Ascending aorta (tissue), 2 donors: ENCODE measurements around the gene ZDHHC20. TPM values are rescaled to one million over a fixed set of nuclear protein-coding genes. Genes with fewer than 3 reads are reported as not detected.

ENCODE experiments used
- DNase-seq, 2 donors: peaks; one replicate each; pipeline ENCODE4 v3.0.0-alpha.2; 2019; ENCODE audit warnings: low spot score in 2 of 2
- H3K27ac ChIP-seq, 2 donors: fragments of 200-600 bp; sonication (generic); one replicate each; pipeline ENCODE4 v1.5.1; 2016 to 2017; ENCODE audit warnings: mild to moderate bottlenecking in 1 of 2
- H3K27me3 ChIP-seq: fragments of 200-600 bp; sonication (generic); one replicate; pipeline ENCODE4 v1.5.1; 2017
- H3K36me3 ChIP-seq, 2 donors: fragments of 200-600 bp; sonication (generic); one replicate each; pipeline ENCODE4 v1.5.1; 2016
- H3K4me1 ChIP-seq, 2 donors: fragments of 200-600 bp; sonication (generic); one replicate each; pipeline ENCODE4 v1.5.1; 2016 to 2017; ENCODE audit warnings: mild to moderate bottlenecking in 1 of 2
- H3K4me3 ChIP-seq, 2 donors: fragments of 200-600 bp; sonication (generic); one replicate each; pipeline ENCODE4 v1.5.1; 2016 to 2017; ENCODE audit warnings: mild to moderate bottlenecking in 1 of 2
- H3K9me3 ChIP-seq, 2 donors: fragments of 200-600 bp; sonication (generic); one replicate each; pipeline ENCODE4 v1.5.1; 2016
- CTCF ChIP-seq, 3 experiments: fragments of 200-600 bp in 2 of 3; fragments of 450-650 bp in 1 of 3; sonication (generic) in 2 of 3; IDR thresholded peaks; one replicate each; pipeline ENCODE4 v1.5.1; 2016 to 2019; ENCODE audit warnings: antibody characterized with exemption in 3 of 3, mild to moderate bottlenecking in 1 of 3, moderate library complexity in 1 of 3
- intact Hi-C: fragments of 100-400 bp; cut with DNase I; formaldehyde crosslinking; loops from one replicate; pipeline ENCODE4 v1.15.1; 2023
- total RNA-seq: library from RNA; depleted of rRNA; stranded (reverse); fragments of >200 nt; gene quantifications from one replicate; pipeline ENCODE4 v1.1.0, GENCODE V29; 2016

The ZDHHC20 gene
- total RNA-seq, 1 donor from 2014 or later = 39.8 TPM

GRCh38 chr13:21348488-21349120, 110.5 kb downstream of the ZDHHC20 start:
- H3K36me3 ChIP-seq = no peaks in the 10 kb centered on the region
- H3K4me3 ChIP-seq = no peak overlapping the region
- H3K27me3 ChIP-seq = no peaks in the 10 kb centered on the region
- intact Hi-C loops = no loop called here
- no peak overlapping the region for H3K27ac ChIP-seq
- DNase-seq = no peak
- no peaks in the 10 kb centered on the region for H3K9me3 ChIP-seq
- no peak for TF ChIP-seq CTCF (IDR thresholded peaks at IDR 0.05)
- no peaks in the 10 kb centered on the region for H3K4me1 ChIP-seq

- DNase-seq = no peak
- no peak for TF ChIP-seq CTCF (IDR thresholded peaks at IDR 0.05)
- Histone ChIP-seq H3K27ac (no peak overlapping the region), H3K27me3 (no peaks in the 10 kb centered on the region), H3K9me3 (no peaks in the 10 kb centered on the region), H3K4me1 (no peaks in the 10 kb centered on the region), H3K36me3 (no peaks in the 10 kb centered on the region), H3K4me3 (no peak overlapping the region)
- intact Hi-C loops = no loop called here
These were observed 111.3 kb downstream of the ZDHHC20 start for GRCh38 chr13:21347753-21348318.

GRCh38 chr13:21344662-21345176, 114.4 kb downstream of the ZDHHC20 start:
- no peak for DNase-seq
- Histone ChIP-seq H3K27ac (no peak overlapping the region), H3K4me3 (no peak overlapping the region), H3K36me3 (no peaks in the 10 kb centered on the region), H3K4me1 (no peaks in the 10 kb centered on the region), H3K9me3 (no peaks in the 10 kb centered on the region), H3K27me3 (no peaks in the 10 kb centered on the region)
- TF ChIP-seq CTCF (IDR thresholded peaks at IDR 0.05) = no peak
- intact Hi-C loops = no loop called here

GRCh38 chr13:21343659-21344058, 115.4 kb downstream of the ZDHHC20 start:
- TF ChIP-seq CTCF (IDR thresholded peaks at IDR 0.05) = no peak
- no peaks in the 10 kb centered on the region for H3K4me1 ChIP-seq
- H3K27me3 ChIP-seq = no peaks in the 10 kb centered on the region
- no peak overlapping the region for H3K27ac ChIP-seq
- intact Hi-C loops = no loop called here
- no peaks in the 10 kb centered on the region for H3K9me3 ChIP-seq
- H3K36me3 ChIP-seq = no peaks in the 10 kb centered on the region
- H3K4me3 ChIP-seq = no peak overlapping the region
- no peak for DNase-seq

- Histone ChIP-seq H3K36me3 (no peaks in the 10 kb centered on the region), H3K27me3 (no peaks in the 10 kb centered on the region), H3K4me3 (no peak overlapping the region), H3K9me3 (no peaks in the 10 kb centered on the region), H3K4me1 (no peaks in the 10 kb centered on the region), H3K27ac (no peak overlapping the region)
- intact Hi-C loops = no loop called here
- DNase-seq = no peak
- TF ChIP-seq CTCF (IDR thresholded peaks at IDR 0.05) = no peak
These were observed 116.2 kb downstream of the ZDHHC20 start for GRCh38 chr13:21342699-21343442.
